Measurements from ENCODE around the gene LOXHD1.

Gene LOXHD1

GRCh38 chr18:46657115-46657955 is at the start of gene LOXHD1:
Gene LOXHD1 (minus strand): TSS chr18:46657220. CDS start chr18:46657033, 187 bp downstream.
- DNase-seq = no peak

GRCh38 chr18:46705521-46705920 is 48.5 kb upstream of the LOXHD1 start:
- no peak for DNase-seq

GRCh38 chr18:46704816-46705215 is 47.8 kb upstream of the LOXHD1 start:
- DNase-seq = no peak

- no peak for DNase-seq
Observed at GRCh38 chr18:46704189-46704588, 47.2 kb upstream of the LOXHD1 start.

- DNase-seq = no peak
Observed at GRCh38 chr18:46702471-46702870, 45.5 kb upstream of the LOXHD1 start.

GRCh38 chr18:46700066-46700824 is 43.2 kb upstream of the LOXHD1 start:
- no peak for DNase-seq

- no peak for DNase-seq
Observed at GRCh38 chr18:46696702-46697101, 39.7 kb upstream of the LOXHD1 start.

- no peak for DNase-seq
Observed at GRCh38 chr18:46696268-46696667, 39.2 kb upstream of the LOXHD1 start.

GRCh38 chr18:46693996-46694395 is 37.0 kb upstream of the LOXHD1 start:
- DNase-seq = no peak

GRCh38 chr18:46688853-46689525 is 32.0 kb upstream of the LOXHD1 start:
- no peak for DNase-seq

GRCh38 chr18:46686186-46686585 is 29.2 kb upstream of the LOXHD1 start:
- no peak for DNase-seq

GRCh38 chr18:46683252-46683651 is 26.2 kb upstream of the LOXHD1 start:
- no peak for DNase-seq

GRCh38 chr18:46680784-46681695 is 24.0 kb upstream of the LOXHD1 start:
- DNase-seq = no peak

- no peak for DNase-seq
Observed at GRCh38 chr18:46679846-46680598, 23.0 kb upstream of the LOXHD1 start.

- DNase-seq = no peak
Observed at GRCh38 chr18:46678785-46679399, 21.9 kb upstream of the LOXHD1 start.

- DNase-seq = no peak
Observed at GRCh38 chr18:46678041-46678440, 21.0 kb upstream of the LOXHD1 start.

GRCh38 chr18:46677611-46678010 is 20.6 kb upstream of the LOXHD1 start:
- DNase-seq = no peak

GRCh38 chr18:46676182-46676835 is 19.3 kb upstream of the LOXHD1 start:
- no peak for DNase-seq

GRCh38 chr18:46675112-46675511 is 18.1 kb upstream of the LOXHD1 start:
- DNase-seq = no peak
